HG03159 (cell line): Measurements from ENCODE around the gene FOXRED2.
"Not testable (repeated sequence)": the region's sequence is repeated elsewhere in the genome, so short reads cannot be mapped to it uniquely, and the experiment has no call there.

ENCODE experiments used
- ATAC-seq: cut with Tn5 transposase; IDR thresholded peaks from one replicate; pipeline ENCODE4 v1.9.1; 2021; ENCODE audit warnings: mild to moderate bottlenecking, moderate library complexity; ENCODE audit not compliant: unreplicated experiment

FOXRED2 gene

GRCh38 chr22:36506637-36507517 is at the start of gene FOXRED2:
TSS of gene FOXRED2 (minus strand) at chr22:36507040. CDS start at chr22:36506422, 618 bp downstream.
- ATAC-seq, result peak; percentile 79

- no peak for ATAC-seq
These were observed 47.3 kb upstream of the FOXRED2 start for GRCh38 chr22:36554098-36554497.

- ATAC-seq, result no peak
These were observed 45.4 kb upstream of the FOXRED2 start for GRCh38 chr22:36552289-36552688.

GRCh38 chr22:36550701-36551495 is 44.1 kb upstream of the FOXRED2 start:
- no peak for ATAC-seq

GRCh38 chr22:36549033-36549432 is 42.2 kb upstream of the FOXRED2 start:
- ATAC-seq, result no peak

GRCh38 chr22:36548606-36549005 is 41.8 kb upstream of the FOXRED2 start:
- ATAC-seq, result no peak

GRCh38 chr22:36546932-36547331 is 40.1 kb upstream of the FOXRED2 start:
- no peak for ATAC-seq

- no peak for ATAC-seq
These were observed 39.4 kb upstream of the FOXRED2 start for GRCh38 chr22:36546092-36546804.

GRCh38 chr22:36544107-36544620 is 37.3 kb upstream of the FOXRED2 start:
- ATAC-seq, result no peak

- no peak for ATAC-seq
These were observed 35.1 kb upstream of the FOXRED2 start for GRCh38 chr22:36541831-36542411.

GRCh38 chr22:36540867-36541642 is 34.2 kb upstream of the FOXRED2 start:
- ATAC-seq, result no peak

GRCh38 chr22:36538529-36538928 is 31.7 kb upstream of the FOXRED2 start:
- ATAC-seq, result no peak

- ATAC-seq, result no peak
These were observed 29.9 kb upstream of the FOXRED2 start for GRCh38 chr22:36536717-36537116.

GRCh38 chr22:36533320-36533719 is 26.5 kb upstream of the FOXRED2 start:
- not testable (repeated sequence) for ATAC-seq

GRCh38 chr22:36532466-36532865 is 25.6 kb upstream of the FOXRED2 start:
- ATAC-seq, result no peak

- ATAC-seq, result peak; percentile 91
These were observed 22.2 kb upstream of the FOXRED2 start, which contains the start of gene EIF3D for GRCh38 chr22:36528795-36529751. TSS of gene EIF3D (minus strand) at chr22:36529166. CDS start at chr22:36526121, 3,045 bp downstream.

- ATAC-seq, result no peak
These were observed 21.5 kb upstream of the FOXRED2 start for GRCh38 chr22:36528341-36528740.

- no peak for ATAC-seq
These were observed 15.8 kb upstream of the FOXRED2 start for GRCh38 chr22:36522662-36523061.

- no peak for ATAC-seq
These were observed 13.6 kb upstream of the FOXRED2 start for GRCh38 chr22:36520423-36520822.
